GM12878 (cell line): ENCODE measurements around the gene CCDC141. TPM values are rescaled to one million over a fixed set of nuclear protein-coding genes. Genes with fewer than 3 reads are reported as not detected.

Experiments
- CUX1 ChIP-seq: IDR thresholded peaks from 2 replicates; pipeline ENCODE4 v1.6.1; 2012; ENCODE audit warnings: improper control_type of control experiment, low read depth, low read length; ENCODE audit not compliant: insufficient replicate concordance
- EZH2 ChIP-seq: IDR thresholded peaks from 2 replicates; pipeline ENCODE4 v1.6.1; 2012; ENCODE audit warnings: low read depth, mild to moderate bottlenecking, control low read depth, inconsistent platforms, low read length, borderline replicate concordance; ENCODE audit not compliant: control insufficient read depth
- FOXK2 ChIP-seq: fragments of 450-650 bp; IDR thresholded peaks from 2 replicates; pipeline ENCODE4 v1.6.1; 2017; ENCODE audit warnings: mild to moderate bottlenecking, moderate library complexity
- FOXM1 ChIP-seq: IDR thresholded peaks from 2 replicates; pipeline ENCODE4 v1.6.1; 2012; ENCODE audit warnings: low read depth, mild to moderate bottlenecking, inconsistent platforms, low read length, moderate library complexity
- MEF2A ChIP-seq: IDR thresholded peaks from 2 replicates; pipeline ENCODE4 v1.6.1; 2011; ENCODE audit warnings: low read depth, mild to moderate bottlenecking, low read length, moderate library complexity; ENCODE audit not compliant: insufficient read depth
- NBN ChIP-seq: fragments of 450-650 bp; IDR thresholded peaks from 2 replicates; pipeline ENCODE4 v1.6.1; 2016
- NFXL1 ChIP-seq: fragments of 450-650 bp; IDR thresholded peaks from 2 replicates; pipeline ENCODE4 v1.6.1; 2017; ENCODE audit warnings: antibody characterized with exemption, mild to moderate bottlenecking, borderline replicate concordance
- NR2F1 ChIP-seq: fragments of 450-650 bp; conservative IDR thresholded peaks from 2 replicates; pipeline ENCODE4 v1.6.1; 2017; ENCODE audit warnings: mild to moderate bottlenecking
- PAX5 ChIP-seq: IDR thresholded peaks from 2 replicates; pipeline ENCODE4 v1.6.1; 2011; ENCODE audit warnings: low read depth, low read length, borderline replicate concordance
- RBBP5 ChIP-seq: fragments of 200-600 bp; sonication (generic); conservative IDR thresholded peaks from 2 replicates; pipeline ENCODE4 v1.6.1; 2016
- SUZ12 ChIP-seq: fragments of 200-600 bp; sonication (generic); IDR thresholded peaks from one replicate; pipeline ENCODE4 v1.6.1; 2018; ENCODE audit warnings: antibody characterized with exemption, mild to moderate bottlenecking; ENCODE audit not compliant: unreplicated experiment
- USF1 ChIP-seq: IDR thresholded peaks from 2 replicates; pipeline ENCODE4 v1.6.1; 2011; ENCODE audit warnings: borderline replicate concordance, low read depth, mild to moderate bottlenecking, moderate library complexity, mixed read lengths, low read length; ENCODE audit not compliant: insufficient read depth; ENCODE audit errors: extremely low read length
- ZNF687 ChIP-seq: fragments of 450-650 bp; IDR thresholded peaks from 2 replicates; pipeline ENCODE4 v1.6.1; 2017; ENCODE audit warnings: mild to moderate bottlenecking, moderate library complexity
- ZZZ3 ChIP-seq: IDR thresholded peaks from 2 replicates; pipeline ENCODE4 v1.6.1; 2011; ENCODE audit warnings: low read depth; ENCODE audit not compliant: control insufficient read depth, insufficient read length
- polyA plus RNA-seq, 11 experiments: library from polyadenylated mRNA; depleted of rRNA in 4 of 11; unstranded in 6 of 11; stranded (reverse) in 5 of 11; fragments of >200 nt; fragmentation: Nextera tagmentation in 4 of 11; fragmentation: Illumina TruSeq in 1 of 11; extraction: Ambion mirVana in 4 of 11; extraction: Trizol in 1 of 11; gene quantifications; 1 replicate in 1 of 11; 2 replicates in 10 of 11; pipeline versions ENCODE4 v1.2.1 to v1.2.3, GENCODE V29; 2011 to 2016; ENCODE audit warnings: inconsistent platforms in 2 of 11, missing spikeins in 2 of 11, low read depth in 1 of 11
- total RNA-seq, 4 experiments: library from RNA; depleted of rRNA in 3 of 4; stranded (reverse); fragments of >200 nt in 3 of 4; fragmentation: Illumina TruSeq in 1 of 4; extraction: Trizol in 1 of 4; gene quantifications; 2 replicates each; pipeline versions ENCODE4 v1.2.1 to v1.2.3, GENCODE V29; 2013 to 2021
- TF ChIP-seq, protein P1 (sequence below): IDR thresholded peaks from 2 replicates; pipeline ENCODE4 v1.6.1; 2011; ENCODE audit warnings: low read depth, low read length, improper control_type of control experiment, borderline replicate concordance

The CCDC141 gene
- total and polyA plus RNA-seq, 10 of the 15 experiments (the other 5 are each of a cell fraction or from before 2014, with no cell fraction given) = 0.84 to 12.5 (median 3.6) TPM

DNA sequence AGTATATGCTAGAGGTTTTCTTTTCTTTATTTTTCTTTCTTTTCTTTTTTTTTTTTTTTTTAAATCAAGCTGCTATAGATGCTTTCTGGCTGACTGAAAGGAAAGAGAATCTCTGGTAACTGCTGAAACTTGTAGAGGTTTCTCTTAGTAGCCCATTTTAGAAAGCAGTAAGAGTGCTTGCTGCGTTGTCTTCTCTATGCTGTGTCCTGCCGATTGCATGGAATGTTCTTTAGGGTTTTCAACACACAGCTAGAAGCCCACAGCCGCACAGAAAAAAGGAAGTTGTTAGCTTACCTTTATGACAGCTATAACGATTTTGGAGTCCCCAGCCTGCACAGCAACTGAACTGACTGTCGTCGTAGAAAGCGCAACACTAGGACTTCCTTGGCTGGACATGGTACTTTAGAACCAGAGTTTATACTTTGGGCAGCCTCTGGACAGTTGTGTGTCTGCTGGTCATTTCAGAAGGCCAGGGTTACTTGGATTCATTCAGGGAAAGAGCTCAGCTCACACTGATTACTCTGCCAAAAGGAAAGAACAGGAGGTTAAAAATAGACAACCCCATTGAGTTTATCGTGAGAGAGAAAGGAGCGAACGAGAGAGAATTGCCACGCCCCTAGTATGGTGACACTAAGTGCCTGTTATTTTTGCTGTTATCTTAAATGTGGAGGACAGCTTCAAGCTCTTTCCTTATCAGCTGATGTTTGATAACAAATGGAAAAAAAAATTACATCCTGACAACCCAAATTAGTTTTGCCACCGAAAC, at the start of gene CCDC141 (continued):
- TF ChIP-seq NR2F1 (no peak), NFXL1 (no peak), ZNF687 (peak; percentile 16; the same call in 1 of the 2 replicates), USF1 (no peak), FOXM1 (no peak), EZH2 (no peak), PAX5 (no peak), MEF2A (peak; percentile 71; the same call in 1 of the 2 replicates), CUX1 (no peak), SUZ12 (no peak), ZZZ3 (no peak), FOXK2 (no peak), NBN (peak; percentile 21; the same call in 1 of the 2 replicates), RBBP5 (no peak)
- TF ChIP-seq, protein P1, sequence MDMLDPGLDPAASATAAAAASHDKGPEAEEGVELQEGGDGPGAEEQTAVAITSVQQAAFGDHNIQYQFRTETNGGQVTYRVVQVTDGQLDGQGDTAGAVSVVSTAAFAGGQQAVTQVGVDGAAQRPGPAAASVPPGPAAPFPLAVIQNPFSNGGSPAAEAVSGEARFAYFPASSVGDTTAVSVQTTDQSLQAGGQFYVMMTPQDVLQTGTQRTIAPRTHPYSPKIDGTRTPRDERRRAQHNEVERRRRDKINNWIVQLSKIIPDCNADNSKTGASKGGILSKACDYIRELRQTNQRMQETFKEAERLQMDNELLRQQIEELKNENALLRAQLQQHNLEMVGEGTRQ = no peak
